IMR-90 (cell line): ENCODE measurements around the gene MICALL2. TPM values are rescaled to one million over a fixed set of nuclear protein-coding genes. Genes with fewer than 3 reads are reported as not detected.

ENCODE experiments used
- ATAC-seq: fragments of 200-7000 bp; cut with Tn5 transposase; 2 replicates; pipeline ENCODE4 v1.9.1; 2020; ENCODE audit warnings: low read depth, mild to moderate bottlenecking, moderate library complexity
- BruUV-seq: library from RNA; stranded (reverse); fragments of 400-500 nt; replicated peaks from 2 replicates; lab custom pipeline; 2021; lab: Mats Ljungman, UMichigan
- CTCF ChIA-PET: fragments of 300-600 bp; formaldehyde crosslinking; extraction: SDS; loops from one replicate; lab custom pipeline; 2021; ENCODE audit warnings: antibody characterized with exemption; lab: Yijun Ruan, JAX
- POLR2A ChIA-PET: fragments of 300-600 bp; sonication (Branson Sonifier 250); formaldehyde crosslinking; loops from one replicate; lab custom pipeline; 2022; ENCODE audit warnings: antibody characterized with exemption; ENCODE audit not compliant: unreplicated experiment; lab: Charles Lee
- DNase-seq: peaks from one replicate; pipeline ENCODE4 v3.0.0; 2013
- H2AFZ ChIP-seq: replicated peaks from 2 replicates; pipeline ENCODE3; 2013; ENCODE audit warnings: low read length, mild to moderate bottlenecking; ENCODE audit not compliant: poor library complexity
- H2AK5ac ChIP-seq: 2 replicates; pipeline ENCODE4 v1.6.1; 2013; ENCODE audit warnings: low read depth, low read length, inconsistent platforms
- H2AK9ac ChIP-seq: replicated peaks from 2 replicates; pipeline ENCODE3; 2013; ENCODE audit warnings: mild to moderate bottlenecking, low read depth, low read length, moderate library complexity; ENCODE audit not compliant: poor library complexity
- H2BK120ac ChIP-seq: 2 replicates; pipeline ENCODE4 v1.6.1; 2013; ENCODE audit warnings: low read depth, low read length, inconsistent platforms
- H2BK15ac ChIP-seq: 3 replicates; pipeline ENCODE4 v1.6.1; 2013; ENCODE audit warnings: low read depth, low read length, inconsistent platforms
- H2BK20ac ChIP-seq: 2 replicates; pipeline ENCODE4 v1.6.1; 2013; ENCODE audit warnings: low read depth, mild to moderate bottlenecking, inconsistent platforms, low read length, moderate library complexity
- H2BK5ac ChIP-seq: 2 replicates; pipeline ENCODE4 v1.6.1; 2013; ENCODE audit warnings: mild to moderate bottlenecking, low read depth, low read length, inconsistent platforms; ENCODE audit not compliant: poor library complexity, severe bottlenecking
- H3K14ac ChIP-seq: replicated peaks from 2 replicates; pipeline ENCODE4 v1.6.1; 2013; ENCODE audit warnings: low read depth, low read length, inconsistent platforms
- H3K18ac ChIP-seq: 2 replicates; pipeline ENCODE4 v1.6.1; 2013; ENCODE audit warnings: low read depth, low read length, control low read depth
- H3K23ac ChIP-seq: 2 replicates; pipeline ENCODE4 v1.6.1; 2013; ENCODE audit warnings: low read depth, low read length, inconsistent platforms
- H3K27ac ChIP-seq: 2 replicates; pipeline ENCODE4 v1.5.1; 2013; ENCODE audit warnings: mild to moderate bottlenecking, control low read depth, low read length; ENCODE audit not compliant: insufficient read depth
- H3K27me3 ChIP-seq: 2 replicates; pipeline ENCODE4 v1.6.1; 2013; ENCODE audit warnings: low read length; ENCODE audit not compliant: control insufficient read depth, insufficient read depth
- H3K36me3 ChIP-seq: 2 replicates; pipeline ENCODE4 v1.6.1; 2013; ENCODE audit warnings: low read length, mixed read lengths; ENCODE audit not compliant: control insufficient read depth, insufficient read depth
- H3K4ac ChIP-seq: 2 replicates; pipeline ENCODE4 v1.6.1; 2013; ENCODE audit warnings: low read depth, low read length, inconsistent platforms
- H3K4me1 ChIP-seq: 2 replicates; pipeline ENCODE4 v1.6.1; 2013; ENCODE audit warnings: low read length, mixed read lengths; ENCODE audit not compliant: control insufficient read depth, insufficient read depth
- H3K4me2 ChIP-seq: 2 replicates; pipeline ENCODE4 v1.6.1; 2013; ENCODE audit warnings: low read depth, mild to moderate bottlenecking, control low read depth, low read length, moderate library complexity
- H3K4me3 ChIP-seq: 2 replicates; pipeline ENCODE4 v1.5.1; 2013; ENCODE audit warnings: low read depth, mild to moderate bottlenecking, control low read depth, low read length, moderate library complexity; ENCODE audit not compliant: insufficient read depth
- H3K56ac ChIP-seq: 2 replicates; pipeline ENCODE4 v1.6.1; 2013; ENCODE audit warnings: low read length, inconsistent platforms; ENCODE audit not compliant: insufficient read depth; ENCODE audit errors: extremely low read depth
- H3K79me1 ChIP-seq, 2 experiments: 2 replicates each; pipeline ENCODE4 v1.6.1; 2013; ENCODE audit warnings: low read length in 2 of 2, inconsistent platforms in 1 of 2, low read depth in 1 of 2
- H3K9ac ChIP-seq: 2 replicates; pipeline ENCODE4 v1.6.1; 2013; ENCODE audit warnings: low read depth, low read length, control low read depth
- H3K9me1 ChIP-seq: 2 replicates; pipeline ENCODE4 v1.6.1; 2013; ENCODE audit warnings: low read length, inconsistent platforms; ENCODE audit not compliant: insufficient read depth
- H3K9me3 ChIP-seq: 2 replicates; pipeline ENCODE4 v1.6.1; 2013; ENCODE audit warnings: low read length; ENCODE audit not compliant: control insufficient read depth, insufficient read depth
- H4K20me1 ChIP-seq: 2 replicates; pipeline ENCODE4 v1.6.1; 2013; ENCODE audit warnings: low read length, inconsistent platforms; ENCODE audit not compliant: insufficient read depth
- H4K5ac ChIP-seq: 2 replicates; pipeline ENCODE4 v1.6.1; 2013; ENCODE audit warnings: mild to moderate bottlenecking, low read depth, low read length, control low read depth
- H4K8ac ChIP-seq, 2 experiments: 2 replicates each; pipeline ENCODE4 v1.6.1; 2013; ENCODE audit warnings: low read depth in 2 of 2, low read length in 2 of 2, control low read depth in 1 of 2, inconsistent platforms in 1 of 2
- H4K91ac ChIP-seq: 2 replicates; pipeline ENCODE4 v1.6.1; 2013; ENCODE audit warnings: low read depth, low read length, inconsistent platforms; ENCODE audit not compliant: insufficient read depth
- CHD1 ChIP-seq: IDR thresholded peaks from 2 replicates; pipeline ENCODE4 v1.6.1; 2012; ENCODE audit warnings: low read depth, low read length, improper control_type of control experiment
- FOS ChIP-seq: fragments of 150-350 bp; IDR thresholded peaks from 2 replicates; pipeline ENCODE4 v1.6.1; 2016; ENCODE audit warnings: low read depth, low read length
- MAZ ChIP-seq: IDR thresholded peaks from 2 replicates; pipeline ENCODE4 v1.6.1; 2012; ENCODE audit warnings: low read depth, mild to moderate bottlenecking, low read length, improper control_type of control experiment, moderate library complexity, borderline replicate concordance
- MXI1 ChIP-seq: IDR thresholded peaks from 2 replicates; pipeline ENCODE4 v1.6.1; 2012; ENCODE audit warnings: low read depth, mild to moderate bottlenecking, low read length, moderate library complexity, borderline replicate concordance
- NFE2L2 ChIP-seq: fragments of 150-350 bp; IDR thresholded peaks from 2 replicates; pipeline ENCODE4 v1.6.1; 2016; ENCODE audit warnings: low read depth, mild to moderate bottlenecking, low read length
- POLR2A ChIP-seq: IDR thresholded peaks from 2 replicates; pipeline ENCODE4 v1.6.1; 2012; ENCODE audit warnings: mild to moderate bottlenecking, low read depth, low read length
- RCOR1 ChIP-seq: IDR thresholded peaks from 2 replicates; pipeline ENCODE4 v1.6.1; 2012; ENCODE audit warnings: mild to moderate bottlenecking, low read length, improper control_type of control experiment; ENCODE audit not compliant: insufficient replicate concordance
- RFX5 ChIP-seq: IDR thresholded peaks from 2 replicates; pipeline ENCODE4 v1.8.0; 2012; ENCODE audit warnings: low read depth, mild to moderate bottlenecking, low read length, moderate library complexity
- SMC3 ChIP-seq: fragments of 150-350 bp; IDR thresholded peaks from 2 replicates; pipeline ENCODE4 v1.6.1; 2016; ENCODE audit warnings: low read depth, mild to moderate bottlenecking, antibody characterized with exemption, low read length, moderate library complexity
- USF2 ChIP-seq: fragments of 150-350 bp; IDR thresholded peaks from 2 replicates; pipeline ENCODE4 v1.6.1; 2017; ENCODE audit warnings: mild to moderate bottlenecking, antibody characterized with exemption, low read length, low read depth
- WGBS, 2 experiments: methylation state at CpG; one replicate each; pipeline versions ENCODE4 v1.1.5 to v1.1.7; 2013; ENCODE audit warnings: missing lambda C conversion rate in 2 of 2; ENCODE audit not compliant: insufficient read length in 1 of 2; ENCODE audit errors: extremely low coverage in 2 of 2; 5-methylcytosine and 5-hydroxymethylcytosine counted together
- dilution Hi-C: fragments of 300-500 bp; cut with HindIII; formaldehyde crosslinking; loops from one replicate; pipeline ENCODE4 v1.14.3; 2018; ENCODE audit warnings: low sequenced_read_pairs; ENCODE audit not compliant: unreplicated experiment
- in situ Hi-C: fragments of 300-500 bp; cut with MboI; formaldehyde crosslinking; loops from 3 replicates; pipeline ENCODE4 v1.14.3; 2019; ENCODE audit warnings: low sequenced_read_pairs, inconsistent platforms, mixed read lengths
- intact Hi-C: fragments of 100-400 bp; cut with micrococcal nuclease; formaldehyde crosslinking; loops from 2 replicates; pipeline ENCODE4 v1.10.0; 2022
- polyA plus RNA-seq, 3 experiments: library from polyadenylated mRNA; depleted of rRNA; stranded (reverse); fragments of >200 nt; gene quantifications; 2 replicates each; pipeline ENCODE4 v1.2.3, GENCODE V29; 2012; ENCODE audit warnings: low replicate concordance in 1 of 3
- total RNA-seq: library from RNA; depleted of rRNA; stranded (reverse); fragments of >200 nt; gene quantifications from 2 replicates; pipeline ENCODE4 v1.2.3, GENCODE V29; 2012

MICALL2 gene
- total and polyA plus RNA-seq, 2 of the 4 experiments (the other 2 are of a cell fraction), result 6.6 to 34.1 TPM

GRCh38 chr7:1502845-1503244, 43.6 kb upstream of the MICALL2 start:
- no peak overlapping the region for H2AK9ac ChIP-seq
- no peak overlapping the region for H2BK15ac ChIP-seq
- H3K9me1 ChIP-seq, result 0 out of 2 replicates have a peak, but pooled peaks cover 3% of the 10 kb centered on the region
- peak overlapping the region; percentile 95 for H3K4me2 ChIP-seq
- peaks cover 18% of the 10 kb centered on the region for H4K20me1 ChIP-seq
- ChIA-PET CTCF (no interaction called here), POLR2A (no interaction called here)
- H2AK5ac ChIP-seq, result no peak overlapping the region
- H3K79me1 ChIP-seq, result peaks cover 16 to 45% of the 10 kb centered on the region in 2 experiments
- H3K14ac ChIP-seq, result no peak overlapping the region
- no peak overlapping the region for H2AFZ ChIP-seq
- H3K56ac ChIP-seq, result no peak overlapping the region
- peaks cover 38% of the 10 kb centered on the region for H3K36me3 ChIP-seq
- H2BK120ac ChIP-seq, result no peak overlapping the region
- no peak overlapping the region for H3K27ac ChIP-seq
- peak overlapping the region; percentile 49; the same call in 1 of the 2 replicates for H3K9ac ChIP-seq
- ATAC-seq (no peak), DNase-seq (no peak)
- 0 out of 2 replicates have a peak overlapping the region, but pooled peaks have one; percentile 98 for H3K4me3 ChIP-seq
- no TSS peak for BruUV-seq
- H3K23ac ChIP-seq, result no peak overlapping the region
- in situ Hi-C loops (no loop called here), dilution Hi-C loops (no loop called here), intact Hi-C loops (loop anchor here (5.0 kb wide), 1 partner anchor 34 kb away; no protein-coding TSS in a partner anchor)
- no peak overlapping the region for H2BK5ac ChIP-seq
- no peak for TF ChIP-seq POLR2A
- no peak for TF ChIP-seq RFX5
- no peak for TF ChIP-seq MXI1
- TF ChIP-seq RCOR1, result no peak
- TF ChIP-seq SMC3, result no peak
- TF ChIP-seq USF2, result no peak
- TF ChIP-seq NFE2L2, result no peak
- TF ChIP-seq FOS, result no peak
- no peak for TF ChIP-seq CHD1
- TF ChIP-seq MAZ, result no peak
- H3K18ac ChIP-seq, result no peak overlapping the region
- H2BK20ac ChIP-seq, result no peak overlapping the region
- H3K4ac ChIP-seq, result no peak overlapping the region
- H3K27me3 ChIP-seq, result no peaks in the 10 kb centered on the region
- peaks cover 5% of the 10 kb centered on the region for H3K4me1 ChIP-seq
- no peak overlapping the region for H4K91ac ChIP-seq
- 100% methylated on average over 8 of the region's 20 CpGs; no CpG with 5 or more reads in 1 of the 2 experiments for WGBS, 2 experiments
- no peak overlapping the region for H4K5ac ChIP-seq
- H3K9me3 ChIP-seq, result no peaks in the 10 kb centered on the region
- no peak overlapping the region for H4K8ac ChIP-seq
